Chondrocyte (in vitro differentiated cells): ENCODE results near the gene SPECC1L. TPM values are rescaled to one million over a fixed set of nuclear protein-coding genes. Genes with fewer than 3 reads are reported as not detected.

Source experiments
- DNase-seq: peaks from one replicate; pipeline ENCODE4 v3.0.0; 2021; ENCODE audit warnings: mixed read lengths, low spot score
- H3K27ac Mint-ChIP-seq: one replicate; pipeline ENCODE4 v1.8.0; 2021; ENCODE audit warnings: mild to moderate bottlenecking, moderate library complexity, mixed read lengths; ENCODE audit not compliant: unreplicated experiment
- H3K27me3 Mint-ChIP-seq: 2 replicates; pipeline ENCODE4 v1.8.0; 2021; ENCODE audit warnings: low read depth, mixed read lengths
- H3K36me3 Mint-ChIP-seq: 2 replicates; pipeline ENCODE4 v1.8.0; 2021; ENCODE audit warnings: low read depth, mixed read lengths
- H3K4me1 Mint-ChIP-seq: 2 replicates; pipeline ENCODE4 v1.8.0; 2021; ENCODE audit warnings: low read depth, mild to moderate bottlenecking, mixed read lengths
- H3K4me3 Mint-ChIP-seq: one replicate; pipeline ENCODE4 v1.8.0; 2021; ENCODE audit warnings: mild to moderate bottlenecking, moderate library complexity, mixed read lengths; ENCODE audit not compliant: unreplicated experiment
- H3K9me3 Mint-ChIP-seq: 2 replicates; pipeline ENCODE4 v1.8.0; 2021; ENCODE audit warnings: low read depth, mixed read lengths
- total RNA-seq: library from RNA; stranded (reverse); gene quantifications from 3 replicates; pipeline ENCODE4 v1.2.1, GENCODE V29; 2021
- TF ChIP-seq, protein P1 (sequence below): fragments of 200-600 bp; sonication (generic); IDR thresholded peaks from 2 replicates; pipeline ENCODE4 v1.5.0; 2021; ENCODE audit warnings: antibody characterized with exemption, mild to moderate bottlenecking, moderate library complexity

The SPECC1L gene
- total RNA-seq, 1 donor from 2014 or later = 91.3 TPM

DNA sequence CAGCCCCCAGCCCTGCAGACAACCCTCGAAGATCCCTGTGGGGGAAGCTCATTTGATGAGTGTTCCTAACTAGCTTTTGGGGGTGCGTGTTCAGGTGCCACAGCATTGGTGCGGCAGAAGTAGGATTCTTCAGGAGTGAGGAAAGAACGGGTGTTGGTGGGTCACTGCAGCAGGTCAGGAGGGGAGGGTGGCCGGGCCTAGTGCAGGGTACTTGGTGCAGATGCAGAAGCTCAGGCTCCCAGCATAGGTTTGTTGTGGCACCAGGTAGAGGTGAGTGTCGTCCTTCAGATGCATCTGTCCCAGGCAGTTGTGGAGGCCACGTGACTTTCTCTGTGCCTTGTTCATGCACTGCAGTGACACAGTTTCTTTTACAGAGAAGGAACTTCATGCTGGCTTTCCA is 141.6 kb downstream of the SPECC1L start:
- peak overlapping the region; percentile 59 for H3K27ac Mint-ChIP-seq
- DNase-seq = no peak
- peaks cover 25% of the 10 kb centered on the region for H3K4me1 Mint-ChIP-seq
- no peaks in the 10 kb centered on the region for H3K27me3 Mint-ChIP-seq
- H3K36me3 Mint-ChIP-seq = peaks cover 12% of the 10 kb centered on the region
- no peaks in the 10 kb centered on the region for H3K9me3 Mint-ChIP-seq
- TF ChIP-seq, protein P1, sequence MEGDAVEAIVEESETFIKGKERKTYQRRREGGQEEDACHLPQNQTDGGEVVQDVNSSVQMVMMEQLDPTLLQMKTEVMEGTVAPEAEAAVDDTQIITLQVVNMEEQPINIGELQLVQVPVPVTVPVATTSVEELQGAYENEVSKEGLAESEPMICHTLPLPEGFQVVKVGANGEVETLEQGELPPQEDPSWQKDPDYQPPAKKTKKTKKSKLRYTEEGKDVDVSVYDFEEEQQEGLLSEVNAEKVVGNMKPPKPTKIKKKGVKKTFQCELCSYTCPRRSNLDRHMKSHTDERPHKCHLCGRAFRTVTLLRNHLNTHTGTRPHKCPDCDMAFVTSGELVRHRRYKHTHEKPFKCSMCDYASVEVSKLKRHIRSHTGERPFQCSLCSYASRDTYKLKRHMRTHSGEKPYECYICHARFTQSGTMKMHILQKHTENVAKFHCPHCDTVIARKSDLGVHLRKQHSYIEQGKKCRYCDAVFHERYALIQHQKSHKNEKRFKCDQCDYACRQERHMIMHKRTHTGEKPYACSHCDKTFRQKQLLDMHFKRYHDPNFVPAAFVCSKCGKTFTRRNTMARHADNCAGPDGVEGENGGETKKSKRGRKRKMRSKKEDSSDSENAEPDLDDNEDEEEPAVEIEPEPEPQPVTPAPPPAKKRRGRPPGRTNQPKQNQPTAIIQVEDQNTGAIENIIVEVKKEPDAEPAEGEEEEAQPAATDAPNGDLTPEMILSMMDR = no peak
- no peak overlapping the region for H3K4me3 Mint-ChIP-seq

DNA sequence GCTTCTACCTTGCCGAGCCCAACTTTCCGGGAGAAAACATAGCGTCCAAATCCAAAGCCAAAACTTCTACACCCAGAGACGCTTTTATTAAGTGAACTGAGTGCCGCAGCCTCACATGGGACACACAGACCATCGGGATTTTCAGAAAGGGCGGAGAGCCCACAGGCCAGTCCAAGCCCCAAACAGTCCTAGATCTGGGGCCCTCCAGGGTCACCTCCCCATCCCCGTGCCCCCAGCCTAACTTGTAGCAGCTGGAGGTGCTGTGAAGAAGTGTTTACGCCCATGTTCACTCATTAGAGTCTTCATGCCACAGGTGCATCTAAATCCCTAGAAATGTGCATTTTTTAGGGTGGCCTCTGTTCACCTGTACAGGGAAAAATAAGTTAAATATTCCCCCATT is 142.6 kb downstream of the SPECC1L start:
- TF ChIP-seq, protein P1 = no peak
- no peaks in the 10 kb centered on the region for H3K27me3 Mint-ChIP-seq
- H3K36me3 Mint-ChIP-seq = peaks cover 12% of the 10 kb centered on the region
- DNase-seq = no peak
- H3K27ac Mint-ChIP-seq = no peak overlapping the region
- peaks cover 16% of the 10 kb centered on the region for H3K4me1 Mint-ChIP-seq
- no peak overlapping the region for H3K4me3 Mint-ChIP-seq
- H3K9me3 Mint-ChIP-seq = no peaks in the 10 kb centered on the region

DNA sequence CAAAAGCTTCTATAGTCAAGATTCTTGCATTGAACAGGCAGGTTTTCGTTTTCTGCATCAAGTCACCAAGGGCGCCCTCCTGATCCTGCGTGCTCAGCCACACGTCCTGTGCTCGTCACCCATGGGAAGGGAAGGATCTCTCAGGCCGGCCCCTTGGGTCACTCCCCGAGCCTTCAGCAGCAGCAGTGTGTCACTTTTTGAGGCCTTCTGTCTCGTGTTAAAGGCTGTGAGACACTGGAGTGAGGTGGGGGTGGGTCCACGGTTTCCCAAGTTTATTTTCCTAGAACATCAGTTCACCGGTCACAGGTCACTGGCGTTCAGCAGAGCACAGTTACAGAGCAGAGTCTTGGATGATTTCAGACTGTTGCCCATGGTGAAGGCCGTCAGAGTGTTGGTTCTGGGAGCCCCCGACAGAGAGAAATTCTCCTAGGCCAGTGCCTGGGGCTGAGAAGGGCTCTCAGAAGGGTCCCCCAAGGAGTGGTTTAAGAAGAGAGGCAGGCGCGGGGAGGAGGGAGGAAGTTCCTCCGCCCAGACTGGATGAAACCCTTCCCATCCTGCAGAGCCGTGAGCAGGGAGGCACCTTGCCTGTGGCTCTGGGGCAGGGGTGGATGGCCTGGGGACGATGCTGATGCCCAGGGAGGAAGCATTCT is 143.2 kb downstream of the SPECC1L start:
- Mint-ChIP-seq H3K4me1 (peaks cover 16% of the 10 kb centered on the region), H3K4me3 (no peak overlapping the region), H3K27me3 (no peaks in the 10 kb centered on the region), H3K36me3 (peaks cover 12% of the 10 kb centered on the region), H3K9me3 (no peaks in the 10 kb centered on the region), H3K27ac (no peak overlapping the region)
- no peak for DNase-seq
- TF ChIP-seq, protein P1 = no peak

DNA sequence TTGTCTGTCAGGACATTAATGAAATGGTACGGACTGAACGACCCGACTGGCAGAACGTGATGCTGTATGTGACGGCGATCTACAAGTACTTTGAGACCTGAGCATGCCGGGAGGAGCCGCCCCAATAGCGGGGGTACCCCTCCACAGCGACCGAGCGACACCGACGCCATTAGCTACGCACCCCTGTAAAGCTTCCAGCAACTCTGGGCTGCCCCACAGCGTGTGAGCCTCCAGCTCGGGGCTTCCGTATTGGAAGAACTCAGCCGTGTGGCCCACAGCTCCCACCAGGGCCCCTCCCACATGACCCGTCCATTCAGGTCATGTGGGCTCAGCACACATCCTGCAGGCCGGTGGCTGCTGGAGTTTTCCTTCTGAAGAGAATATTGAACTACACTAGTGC is 143.9 kb downstream of the SPECC1L start:
- Mint-ChIP-seq H3K36me3 (peaks cover 12% of the 10 kb centered on the region), H3K4me1 (peaks cover 13% of the 10 kb centered on the region)

DNA sequence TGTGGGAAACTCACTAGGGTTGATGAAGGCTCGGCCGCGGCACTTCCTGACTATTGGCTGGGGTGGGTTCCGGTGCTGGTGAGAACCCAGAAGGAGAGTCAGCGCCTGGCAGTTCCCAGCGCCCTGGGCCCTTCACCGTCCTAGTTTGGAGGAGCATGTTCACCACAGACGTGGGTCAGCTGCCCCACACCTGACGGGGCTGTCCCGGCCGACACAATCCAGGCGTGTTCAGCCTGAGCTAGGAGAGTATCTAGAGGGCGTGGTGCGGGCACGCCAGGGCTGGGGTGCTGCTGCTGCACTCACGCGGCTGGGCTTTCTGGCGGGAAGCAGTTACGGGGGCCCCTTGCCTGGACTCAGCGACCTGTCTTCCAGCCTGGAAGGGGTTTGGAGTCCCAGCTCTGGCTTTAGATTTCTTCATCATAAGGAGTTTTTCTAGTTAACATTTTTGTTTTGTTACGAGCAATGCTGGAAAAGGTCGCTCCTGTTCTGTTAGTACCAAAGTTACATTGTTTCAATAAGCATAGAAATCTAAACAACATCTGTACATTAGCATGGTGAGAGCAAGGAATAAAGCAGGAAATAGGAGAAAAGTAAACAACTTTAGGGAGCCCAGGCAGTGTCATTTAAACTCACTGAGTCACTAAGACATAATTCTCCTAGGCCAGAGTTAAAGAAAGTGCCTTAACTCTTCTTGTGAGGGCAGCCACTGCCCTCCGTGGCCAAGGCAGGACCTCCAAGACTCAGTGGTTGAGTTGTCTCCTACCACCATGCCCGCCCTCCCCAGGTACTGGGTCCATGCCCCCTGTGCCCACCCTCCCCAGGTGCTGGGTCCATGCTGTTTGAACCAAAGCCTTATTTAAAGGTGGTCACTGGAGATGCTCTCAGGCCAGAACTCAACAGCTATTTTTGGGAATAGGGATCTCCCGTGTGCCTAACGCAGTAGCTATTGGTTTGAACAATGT is 144.6 kb downstream of the SPECC1L start:
- peaks cover 12% of the 10 kb centered on the region for H3K36me3 Mint-ChIP-seq
- H3K4me3 Mint-ChIP-seq = no peak overlapping the region
- H3K4me1 Mint-ChIP-seq = peaks cover 6% of the 10 kb centered on the region
- H3K27me3 Mint-ChIP-seq = no peaks in the 10 kb centered on the region
- TF ChIP-seq, protein P1 = no peak
- H3K9me3 Mint-ChIP-seq = no peaks in the 10 kb centered on the region
- no peak for DNase-seq
- no peak overlapping the region for H3K27ac Mint-ChIP-seq

More for the DNA sequence above, 143.9 kb downstream of the SPECC1L start:
- no peaks in the 10 kb centered on the region for H3K9me3 Mint-ChIP-seq
- no peak overlapping the region for H3K27ac Mint-ChIP-seq
- no peaks in the 10 kb centered on the region for H3K27me3 Mint-ChIP-seq
- DNase-seq = no peak
- TF ChIP-seq, protein P1 = no peak
- H3K4me3 Mint-ChIP-seq = no peak overlapping the region
